ENCODE results near the gene BIRC6. TPM values are rescaled to one million over a fixed set of nuclear protein-coding genes. Genes with fewer than 3 reads are reported as not detected.
"Not testable (repeated sequence)": the region's sequence is repeated elsewhere in the genome, so short reads cannot be mapped to it uniquely, and the experiment has no call there.

Gene BIRC6
- total RNA-seq, 1 donor from 2014 or later: 35.7 TPM

- DNase-seq (ENCODE audit: missing footprints) (no peak), ATAC-seq (no peak)
- intact Hi-C loops (cut with DNase I): no loop called here
These were observed 276.2 kb downstream of the BIRC6 start for GRCh38 chr2:32633040-32633439.

- DNase-seq (ENCODE audit: missing footprints); intact Hi-C loops (cut with DNase I); ATAC-seq: not testable (repeated sequence)
These were observed 281.7 kb downstream of the BIRC6 start for GRCh38 chr2:32638548-32638947.

GRCh38 chr2:32641180-32641579 lies 284.4 kb downstream of the BIRC6 start:
- intact Hi-C loops (cut with DNase I): no loop called here
- ATAC-seq (no peak), DNase-seq (ENCODE audit: missing footprints) (no peak)

GRCh38 chr2:32647180-32647651 lies 290.4 kb downstream of the BIRC6 start:
- DNase-seq (ENCODE audit: missing footprints) (no peak), ATAC-seq (peak; percentile 67)
- intact Hi-C loops (cut with DNase I): no loop called here

- no peak for ATAC-seq
- intact Hi-C loops (cut with DNase I): no loop called here
- no peak for DNase-seq (ENCODE audit: missing footprints)
These were observed 295.9 kb downstream of the BIRC6 start for GRCh38 chr2:32652555-32653209.

GRCh38 chr2:32656069-32656468 lies 299.2 kb downstream of the BIRC6 start:
- intact Hi-C loops (cut with DNase I): no loop called here
- DNase-seq (ENCODE audit: missing footprints) (no peak), ATAC-seq (no peak)

GRCh38 chr2:32663864-32664263 lies 307.0 kb downstream of the BIRC6 start:
- intact Hi-C loops (cut with DNase I): no loop called here
- ATAC-seq (no peak), DNase-seq (ENCODE audit: missing footprints) (no peak)

- ATAC-seq: no peak
These were observed 309.9 kb downstream of the BIRC6 start for GRCh38 chr2:32666704-32667103.

GRCh38 chr2:32668254-32668653 lies 311.4 kb downstream of the BIRC6 start:
- DNase-seq (ENCODE audit: missing footprints): no peak
- intact Hi-C loops (cut with DNase I): no loop called here
- ATAC-seq: no peak

More at GRCh38 chr2:32666704-32667103, 309.9 kb downstream of the BIRC6 start:
- intact Hi-C loops (cut with DNase I): no loop called here
- no peak for DNase-seq (ENCODE audit: missing footprints)

Small RNA genes within 50 kb of the gene (microRNA-seq; reads per million reads assigned to microRNA genes)
- not detected for gene MIR4765
- not detected for gene MIR558

Other genes with a start within 250 kb of the BIRC6 start
- 13.4 TPM for gene SLC30A6, start 191.2 kb upstream of the BIRC6 start, total RNA-seq
- 1.4 TPM for gene NLRC4, start 92.1 kb upstream of the BIRC6 start, total RNA-seq
- gene YIPF4, start 79.1 kb upstream of the BIRC6 start, total RNA-seq: 77.2 TPM